Erythroblast (primary cell): ENCODE results near the gene SLIT1.

Experiments
- GATA1 ChIP-seq: IDR thresholded peaks from 2 replicates; pipeline ENCODE4 v1.6.1; 2011; ENCODE audit warnings: low read depth, mild to moderate bottlenecking, control low read depth, low read length, moderate library complexity
- POLR2A ChIP-seq: IDR thresholded peaks from 2 replicates; pipeline ENCODE4 v1.6.1; 2011; ENCODE audit warnings: mild to moderate bottlenecking, low read length

- TF ChIP-seq POLR2A = no peak
- TF ChIP-seq GATA1 = no peak
Measured at GRCh38 chr10:97190450-97190849, 4.7 kb upstream of the SLIT1 start.
